GM18907 (cell line): ENCODE data around the gene KRTAP4-12.
"Not testable (repeated sequence)": the region's sequence is repeated elsewhere in the genome, so short reads cannot be mapped to it uniquely, and the experiment has no call there.

Source experiments
- ATAC-seq: cut with Tn5 transposase; IDR thresholded peaks from one replicate; pipeline ENCODE4 v1.9.1; 2021; ENCODE audit warnings: mild to moderate bottlenecking, moderate library complexity; ENCODE audit not compliant: unreplicated experiment

KRTAP4-12 gene

GRCh38 chr17:41098042-41098441 lies 25.9 kb downstream of the KRTAP4-12 start, which contains the start of gene KRTAP4-8:
KRTAP4-8 (minus strand) TSS chr17:41098142; CDS start chr17:41098084, 58 bp downstream.
- no peak for ATAC-seq

GRCh38 chr17:41096055-41096454 lies 27.9 kb downstream of the KRTAP4-12 start:
- ATAC-seq = no peak

- ATAC-seq = not testable (repeated sequence)
These were observed 35.1 kb downstream of the KRTAP4-12 start for GRCh38 chr17:41088760-41089352.

GRCh38 chr17:41084100-41084856 lies 39.7 kb downstream of the KRTAP4-12 start, which contains the start of gene KRTAP4-7:
KRTAP4-7 (plus strand) TSS chr17:41084150; CDS start chr17:41084207, 57 bp downstream.
- ATAC-seq = not testable (repeated sequence)

- not testable (repeated sequence) for ATAC-seq
These were observed 40.6 kb downstream of the KRTAP4-12 start for GRCh38 chr17:41083427-41083826.

GRCh38 chr17:41082626-41083025 lies 41.4 kb downstream of the KRTAP4-12 start:
- ATAC-seq = no peak

- ATAC-seq = no peak
These were observed 47.2 kb downstream of the KRTAP4-12 start for GRCh38 chr17:41076788-41077187.

GRCh38 chr17:41073676-41074075 lies 50.3 kb downstream of the KRTAP4-12 start:
- ATAC-seq = no peak
